Breast epithelium (tissue), 3 donors: ENCODE results near the gene TAS2R7.

Experiments used
- POLR2A ChIP-seq: fragments of 450-650 bp; IDR thresholded peaks from one replicate; pipeline ENCODE4 v1.6.1; 2016; ENCODE audit warnings: antibody characterized with exemption, mild to moderate bottlenecking, moderate library complexity
- POLR2AphosphoS5 ChIP-seq, 3 donors: sonication (generic); formaldehyde crosslinking; IDR thresholded peaks; one replicate each; pipeline ENCODE4 v1.6.1; 2017; ENCODE audit warnings: antibody characterized with exemption in 3 of 3
- TF ChIP-seq, protein P1 (sequence below), 3 donors: fragments of 450-650 bp; IDR thresholded peaks; one replicate each; pipeline ENCODE4 v1.5.1; 2016 to 2017; ENCODE audit warnings: antibody characterized with exemption in 3 of 3, mild to moderate bottlenecking in 3 of 3, moderate library complexity in 3 of 3

DNA sequence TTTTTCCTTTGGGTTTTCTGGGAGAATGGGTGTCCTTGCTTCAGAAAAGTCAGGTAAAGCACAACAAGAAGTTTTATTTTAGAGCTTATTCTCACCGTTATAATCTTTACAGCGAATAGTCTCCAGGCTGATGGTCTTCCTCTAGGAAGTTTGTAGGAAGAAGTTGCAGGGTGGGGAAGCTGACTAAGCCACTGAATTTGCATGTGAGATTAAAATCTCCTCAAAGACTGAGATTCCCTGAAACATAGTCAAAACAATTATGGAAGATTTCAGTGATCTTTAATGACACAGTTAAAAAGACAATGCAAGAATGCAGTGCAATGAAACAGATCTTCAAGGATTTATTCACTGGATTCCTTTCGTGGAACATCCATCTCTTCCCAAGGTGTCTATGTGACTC lies 22.5 kb upstream of the TAS2R7 start:
- TF ChIP-seq, protein P1, sequence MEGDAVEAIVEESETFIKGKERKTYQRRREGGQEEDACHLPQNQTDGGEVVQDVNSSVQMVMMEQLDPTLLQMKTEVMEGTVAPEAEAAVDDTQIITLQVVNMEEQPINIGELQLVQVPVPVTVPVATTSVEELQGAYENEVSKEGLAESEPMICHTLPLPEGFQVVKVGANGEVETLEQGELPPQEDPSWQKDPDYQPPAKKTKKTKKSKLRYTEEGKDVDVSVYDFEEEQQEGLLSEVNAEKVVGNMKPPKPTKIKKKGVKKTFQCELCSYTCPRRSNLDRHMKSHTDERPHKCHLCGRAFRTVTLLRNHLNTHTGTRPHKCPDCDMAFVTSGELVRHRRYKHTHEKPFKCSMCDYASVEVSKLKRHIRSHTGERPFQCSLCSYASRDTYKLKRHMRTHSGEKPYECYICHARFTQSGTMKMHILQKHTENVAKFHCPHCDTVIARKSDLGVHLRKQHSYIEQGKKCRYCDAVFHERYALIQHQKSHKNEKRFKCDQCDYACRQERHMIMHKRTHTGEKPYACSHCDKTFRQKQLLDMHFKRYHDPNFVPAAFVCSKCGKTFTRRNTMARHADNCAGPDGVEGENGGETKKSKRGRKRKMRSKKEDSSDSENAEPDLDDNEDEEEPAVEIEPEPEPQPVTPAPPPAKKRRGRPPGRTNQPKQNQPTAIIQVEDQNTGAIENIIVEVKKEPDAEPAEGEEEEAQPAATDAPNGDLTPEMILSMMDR (IDR thresholded peaks at IDR 0.05): no peak
- TF ChIP-seq POLR2AphosphoS5 (IDR thresholded peaks at IDR 0.05) (no peak), POLR2A (no peak)
